Fibroblast of lung (primary cell): ENCODE measurements around the gene CHCHD1. TPM values are rescaled to one million over a fixed set of nuclear protein-coding genes. Genes with fewer than 3 reads are reported as not detected.
A peak's percentile ranks its signal among the peaks of the same experiment; 100 is the strongest.

Source experiments
- DNase-seq, 2 donors: peaks; one replicate each; pipeline versions ENCODE4 v3.0.0 to v3.0.0-alpha.2; 2010; ENCODE audit warnings: low read depth in 2 of 2
- H2AFZ ChIP-seq: 2 replicates; pipeline ENCODE4 v1.5.1; 2012; ENCODE audit warnings: low read length, control low read depth, inconsistent platforms
- H3K27ac ChIP-seq: 2 replicates; pipeline ENCODE4 v1.5.1; 2011; ENCODE audit warnings: low read length, control low read depth; ENCODE audit not compliant: insufficient read depth
- H3K27me3 ChIP-seq: 2 replicates; pipeline ENCODE4 v1.5.1; 2011; ENCODE audit warnings: mild to moderate bottlenecking, low read length; ENCODE audit not compliant: control insufficient read depth, insufficient read depth
- H3K36me3 ChIP-seq: 2 replicates; pipeline ENCODE4 v1.5.1; 2011; ENCODE audit warnings: low read length; ENCODE audit not compliant: control insufficient read depth, insufficient read depth
- H3K4me1 ChIP-seq: 2 replicates; pipeline ENCODE4 v1.5.1; 2011; ENCODE audit warnings: low read length; ENCODE audit not compliant: control insufficient read depth, insufficient read depth; ENCODE audit errors: extremely low read depth
- H3K4me2 ChIP-seq: 2 replicates; pipeline ENCODE4 v1.5.1; 2011; ENCODE audit warnings: low read length, control low read depth; ENCODE audit not compliant: insufficient read depth; ENCODE audit errors: extremely low read depth
- H3K4me3 ChIP-seq, 4 experiments: fragments of 200-600 bp in 1 of 4; sonication (generic) in 1 of 4; replicated peaks in 1 of 4; 2 replicates each; pipeline ENCODE4 v1.5.1; 2011 to 2016; ENCODE audit warnings: low read length in 4 of 4, low read depth in 3 of 4, mild to moderate bottlenecking in 3 of 4, control low read depth in 2 of 4, inconsistent platforms in 1 of 4, mixed read lengths in 1 of 4; ENCODE audit not compliant: insufficient read depth in 1 of 4; ENCODE audit errors: control extremely low read depth in 1 of 4
- H3K79me2 ChIP-seq: 2 replicates; pipeline ENCODE4 v1.5.1; 2012; ENCODE audit warnings: mild to moderate bottlenecking, low read length, inconsistent platforms; ENCODE audit not compliant: control insufficient read depth, insufficient read depth
- H3K9ac ChIP-seq: 2 replicates; pipeline ENCODE4 v1.5.1; 2011; ENCODE audit warnings: mild to moderate bottlenecking, low read length, control low read depth; ENCODE audit not compliant: insufficient read depth
- H3K9me3 ChIP-seq: 2 replicates; pipeline ENCODE4 v1.5.1; 2012; ENCODE audit warnings: low read depth, low read length; ENCODE audit not compliant: control insufficient read depth, insufficient read depth
- H4K20me1 ChIP-seq: 2 replicates; pipeline ENCODE4 v1.5.1; 2011; ENCODE audit warnings: low read length; ENCODE audit not compliant: control insufficient read depth, insufficient read depth; ENCODE audit errors: extremely low read depth
- CTCF ChIP-seq, 2 donors: IDR thresholded peaks in 1 of 2; conservative IDR thresholded peaks in 1 of 2; 1 replicate in 1 of 2; 2 replicates in 1 of 2; pipeline ENCODE4 v1.5.1; 2011 to 2012; ENCODE audit warnings: low read length in 2 of 2, control low read depth in 1 of 2, inconsistent platforms in 1 of 2, low read depth in 1 of 2, mild to moderate bottlenecking in 1 of 2
- EZH2 ChIP-seq: IDR thresholded peaks from 2 replicates; pipeline ENCODE4 v1.5.1; 2012; ENCODE audit warnings: low read length, control low read depth, mild to moderate bottlenecking; ENCODE audit errors: missing control alignments
- polyA plus RNA-seq, 2 donors: library from polyadenylated mRNA; depleted of rRNA in 1 of 2; stranded (reverse) in 1 of 2; unstranded in 1 of 2; fragments of >200 nt; gene quantifications; 2 replicates each; pipeline ENCODE4 v1.2.1, GENCODE V29; 2011 to 2012; ENCODE audit warnings: missing spikeins in 1 of 2
- total RNA-seq: library from RNA; depleted of rRNA; stranded (reverse); fragments of >200 nt; gene quantifications from 2 replicates; pipeline ENCODE4 v1.2.1, GENCODE V29; 2014

Gene CHCHD1
- total and polyA plus RNA-seq, 2 donors (not counting 1 experiment from before 2014, with no cell fraction given) = 21.3 to 31.0 TPM

DNA sequence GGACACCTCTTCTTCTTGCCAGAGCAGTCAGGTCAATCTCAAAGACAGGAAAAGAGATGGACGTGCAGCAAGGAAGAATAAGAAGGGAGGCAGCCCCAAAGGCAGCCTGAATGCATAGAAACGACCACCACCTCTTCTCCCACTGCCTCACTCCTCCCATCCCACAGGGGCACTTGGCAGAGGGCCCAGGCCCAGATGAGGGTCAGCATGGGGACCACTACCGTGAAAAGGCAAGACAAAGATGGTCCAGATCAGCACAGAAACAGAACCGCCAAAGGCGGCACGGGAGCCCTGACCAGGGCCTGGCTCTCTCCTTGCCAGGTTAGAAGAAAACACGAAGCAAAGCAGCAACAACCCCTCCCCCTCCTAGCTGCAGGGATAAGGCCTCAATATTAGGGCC is 31.5 kb downstream of the CHCHD1 start:
- H3K4me1 ChIP-seq = peaks cover 4% of the 10 kb centered on the region
- no peak overlapping the region for H3K27ac ChIP-seq
- peaks cover 4% of the 10 kb centered on the region for H3K79me2 ChIP-seq
- H3K4me2 ChIP-seq = no peak overlapping the region
- peaks cover 8% of the 10 kb centered on the region for H3K36me3 ChIP-seq
- H4K20me1 ChIP-seq = no peaks in the 10 kb centered on the region
- no peaks in the 10 kb centered on the region for H3K9me3 ChIP-seq
- H2AFZ ChIP-seq = no peak overlapping the region
- H3K9ac ChIP-seq = no peak overlapping the region
- no peak for DNase-seq
- no peaks in the 10 kb centered on the region for H3K27me3 ChIP-seq
- H3K4me3 ChIP-seq = no peak overlapping the region
- no peak for TF ChIP-seq EZH2
- TF ChIP-seq CTCF (conservative IDR thresholded peaks at IDR 0.05 in 1 of 2, IDR thresholded peaks at IDR 0.05 in 1 of 2; ENCODE audit: low read depth in 1 of 2, low read length in 2 of 2) = no peak

GRCh38 chr10:73814276-73814895 is 32.5 kb downstream of the CHCHD1 start:
- H4K20me1 ChIP-seq = no peaks in the 10 kb centered on the region
- no peak for DNase-seq
- H3K27ac ChIP-seq = no peak overlapping the region
- H2AFZ ChIP-seq = no peak overlapping the region
- no peak overlapping the region for H3K9ac ChIP-seq
- peaks cover 9% of the 10 kb centered on the region for H3K36me3 ChIP-seq
- no peak overlapping the region for H3K4me3 ChIP-seq
- no peak overlapping the region for H3K4me2 ChIP-seq
- H3K4me1 ChIP-seq = peaks cover 4% of the 10 kb centered on the region
- no peaks in the 10 kb centered on the region for H3K27me3 ChIP-seq
- no peaks in the 10 kb centered on the region for H3K9me3 ChIP-seq
- TF ChIP-seq CTCF (conservative IDR thresholded peaks at IDR 0.05 in 1 of 2, IDR thresholded peaks at IDR 0.05 in 1 of 2; ENCODE audit: low read depth in 1 of 2, low read length in 2 of 2) (no peak), EZH2 (no peak)
- H3K79me2 ChIP-seq = peaks cover 4% of the 10 kb centered on the region

DNA sequence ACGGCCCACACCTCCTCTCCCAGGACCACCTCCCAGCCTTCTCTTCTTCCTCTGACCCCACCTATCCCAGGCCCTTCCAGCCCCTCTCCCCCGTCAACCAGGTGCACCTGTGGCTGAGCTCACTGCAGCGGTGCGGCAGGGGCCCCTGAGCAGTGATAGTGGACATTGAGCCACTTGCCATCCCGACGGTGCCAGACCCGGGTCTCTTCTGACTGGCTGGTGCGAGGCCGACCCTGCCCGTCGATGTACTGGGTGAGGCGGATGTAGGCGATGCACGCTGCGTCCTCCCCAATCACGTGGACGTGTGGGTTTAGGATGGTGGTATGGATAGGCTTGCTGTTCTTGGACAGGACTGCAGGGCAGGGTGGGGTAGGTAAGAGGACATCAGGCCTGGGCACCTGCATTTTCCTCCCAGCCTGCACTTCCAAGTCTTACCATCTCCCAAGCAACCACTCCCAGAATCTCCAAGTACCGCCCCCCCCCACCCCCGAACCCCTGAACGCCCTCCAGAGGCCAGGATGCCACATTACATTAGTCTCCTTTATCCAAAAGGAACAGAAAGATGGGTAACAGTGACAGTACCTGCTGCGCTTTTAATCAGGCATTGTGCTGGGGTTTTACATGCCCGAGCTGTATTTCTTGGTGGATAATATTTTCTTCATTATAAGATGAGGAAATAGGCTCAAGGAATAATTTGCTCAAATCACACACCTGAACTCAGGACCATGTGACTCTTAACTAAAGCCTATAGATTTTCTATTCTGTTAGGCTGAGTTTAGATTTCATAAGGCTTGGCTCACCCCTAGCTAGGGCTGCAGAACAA is 33.3 kb downstream of the CHCHD1 start:
- H3K27me3 ChIP-seq = no peaks in the 10 kb centered on the region
- H3K9ac ChIP-seq = no peak overlapping the region
- no peaks in the 10 kb centered on the region for H3K9me3 ChIP-seq
- peaks cover 4% of the 10 kb centered on the region for H3K79me2 ChIP-seq
- peaks cover 4% of the 10 kb centered on the region for H3K4me1 ChIP-seq
- DNase-seq = no peak
- H3K36me3 ChIP-seq = peaks cover 9% of the 10 kb centered on the region
- H4K20me1 ChIP-seq = no peaks in the 10 kb centered on the region
- H3K4me2 ChIP-seq = no peak overlapping the region
- no peak overlapping the region for H3K4me3 ChIP-seq
- TF ChIP-seq EZH2 = no peak
- TF ChIP-seq CTCF (conservative IDR thresholded peaks at IDR 0.05 in 1 of 2, IDR thresholded peaks at IDR 0.05 in 1 of 2; ENCODE audit: low read depth in 1 of 2, low read length in 2 of 2) = peak in 1 of 2 donors; percentile 6
- no peak overlapping the region for H2AFZ ChIP-seq
- H3K27ac ChIP-seq = no peak overlapping the region
